GM20000 (cell line): Measurements from ENCODE around the gene ROBO3.

Experiments used
- DNase-seq: peaks from one replicate; pipeline ENCODE4 v3.0.0; 2012; ENCODE audit warnings: low spot score
- CTCF ChIP-seq: IDR thresholded peaks from 2 replicates; pipeline ENCODE4 v1.5.1; 2012; ENCODE audit warnings: mild to moderate bottlenecking, control low read depth; ENCODE audit errors: extremely low read depth, missing control alignments

The ROBO3 gene

GRCh38 chr11:124869856-124870387, 4.7 kb downstream of the ROBO3 start:
- no peak for DNase-seq
- no peak for TF ChIP-seq CTCF

GRCh38 chr11:124870430-124870829, 5.2 kb downstream of the ROBO3 start:
- no peak for DNase-seq
- no peak for TF ChIP-seq CTCF

- no peak for TF ChIP-seq CTCF
- DNase-seq: no peak
These were observed 7.0 kb downstream of the ROBO3 start for GRCh38 chr11:124872280-124872679.

GRCh38 chr11:124872741-124873140, 7.5 kb downstream of the ROBO3 start:
- DNase-seq: no peak
- no peak for TF ChIP-seq CTCF

- DNase-seq: no peak
- no peak for TF ChIP-seq CTCF
These were observed 8.7 kb downstream of the ROBO3 start for GRCh38 chr11:124873951-124874350.

- DNase-seq: no peak
- no peak for TF ChIP-seq CTCF
These were observed 9.5 kb downstream of the ROBO3 start for GRCh38 chr11:124874571-124875255.

- DNase-seq: no peak
- TF ChIP-seq CTCF: no peak
These were observed 10.2 kb downstream of the ROBO3 start for GRCh38 chr11:124875401-124875800.
